Measurements from ENCODE around the gene CHST5. TPM values are rescaled to one million over a fixed set of nuclear protein-coding genes. Genes with fewer than 3 reads are reported as not detected.

CHST5 gene
- polyA plus RNA-seq, 5 donors, result 0.44 to 1.0 (median 0.67) TPM

Other genes with a start within 250 kb of the CHST5 start
- 100 to 1,000 TPM; 139 to 173 (median 147) TPM for gene CFDP1, start 102.6 kb downstream of the CHST5 start, polyA plus RNA-seq (ENCODE audit: insufficient read depth in 1 of 5, insufficient read length in 5 of 5, low replicate concordance in 1 of 5)
- gene TMEM170A, start 71.4 kb downstream of the CHST5 start, polyA plus RNA-seq (ENCODE audit: insufficient read depth in 1 of 5, insufficient read length in 5 of 5, low replicate concordance in 1 of 5), result 10 to 100 TPM; 27.5 to 42.3 (median 37.3) TPM
- 1 to 10 TPM in 3 of 5 donors, under 1 TPM in 2; 0.80 to 2.1 (median 1.6) TPM for gene CHST6, start 40.7 kb downstream of the CHST5 start, polyA plus RNA-seq (ENCODE audit: insufficient read depth in 1 of 5, insufficient read length in 5 of 5, low replicate concordance in 1 of 5)
- 10 to 100 TPM; 16.5 to 30.4 (median 26.4) TPM for gene TMEM231, start 20.1 kb upstream of the CHST5 start, polyA plus RNA-seq (ENCODE audit: insufficient read depth in 1 of 5, insufficient read length in 5 of 5, low replicate concordance in 1 of 5)
- 100 to 1,000 TPM; 131 to 151 (median 138) TPM for gene GABARAPL2, start 30.3 kb upstream of the CHST5 start, polyA plus RNA-seq (ENCODE audit: insufficient read depth in 1 of 5, insufficient read length in 5 of 5, low replicate concordance in 1 of 5)
- gene ADAT1, start 87.2 kb upstream of the CHST5 start, polyA plus RNA-seq (ENCODE audit: insufficient read depth in 1 of 5, insufficient read length in 5 of 5, low replicate concordance in 1 of 5), result 10 to 100 TPM; 40.7 to 54.5 (median 42.5) TPM
- 100 to 1,000 TPM; 114 to 134 (median 123) TPM for gene KARS1, start 111.6 kb upstream of the CHST5 start, polyA plus RNA-seq (ENCODE audit: insufficient read depth in 1 of 5, insufficient read length in 5 of 5, low replicate concordance in 1 of 5)
- gene TERF2IP, start 111.7 kb upstream of the CHST5 start, polyA plus RNA-seq (ENCODE audit: insufficient read depth in 1 of 5, insufficient read length in 5 of 5, low replicate concordance in 1 of 5), result 10 to 100 TPM; 74.8 to 83.9 (median 78.2) TPM
- gene CPHXL2, start 140.9 kb upstream of the CHST5 start, polyA plus RNA-seq (ENCODE audit: insufficient read depth in 1 of 5, insufficient read length in 5 of 5, low replicate concordance in 1 of 5), result under 1 TPM in 4 of 5 donors, not detected in 1; 0.09 to 0.30 (median 0.20) TPM
- under 1 TPM in 2 of 5 donors, not detected in 3; 0.18 to 0.28 TPM for gene DUXB, start 165.4 kb upstream of the CHST5 start, polyA plus RNA-seq (ENCODE audit: insufficient read depth in 1 of 5, insufficient read length in 5 of 5, low replicate concordance in 1 of 5)
- gene CPHXL, start 190.4 kb upstream of the CHST5 start, polyA plus RNA-seq (ENCODE audit: insufficient read depth in 1 of 5, insufficient read length in 5 of 5, low replicate concordance in 1 of 5), result not detected